H9 (cell line): Measurements from ENCODE around the gene TACC2. TPM values are rescaled to one million over a fixed set of nuclear protein-coding genes. Genes with fewer than 3 reads are reported as not detected.

Source experiments
- DNase-seq: peaks from one replicate; pipeline ENCODE4 v3.0.0-alpha.2; 2017
- H2AFZ ChIP-seq: one replicate; pipeline ENCODE4 v1.6.1; 2013; ENCODE audit warnings: mild to moderate bottlenecking, low read length, control low read depth, moderate library complexity
- H2AK5ac ChIP-seq: 2 replicates; pipeline ENCODE4 v1.6.1; 2013; ENCODE audit warnings: low read length, control low read depth, mixed read lengths; ENCODE audit not compliant: insufficient read length
- H2BK120ac ChIP-seq: one replicate; pipeline ENCODE4 v1.6.1; 2013; ENCODE audit warnings: low read depth, mild to moderate bottlenecking, low read length, control low read depth, inconsistent platforms; ENCODE audit not compliant: poor library complexity, severe bottlenecking
- H2BK12ac ChIP-seq: 2 replicates; pipeline ENCODE4 v1.6.1; 2013; ENCODE audit warnings: low read length, control low read depth, mixed read lengths, low read depth; ENCODE audit not compliant: insufficient read length
- H2BK15ac ChIP-seq: 2 replicates; pipeline ENCODE4 v1.6.1; 2013; ENCODE audit warnings: low read depth, low read length, control low read depth
- H2BK20ac ChIP-seq: one replicate; pipeline ENCODE4 v1.6.1; 2013; ENCODE audit warnings: low read depth, mild to moderate bottlenecking, low read length, control low read depth, inconsistent platforms; ENCODE audit not compliant: poor library complexity, severe bottlenecking
- H2BK5ac ChIP-seq: 2 replicates; pipeline ENCODE4 v1.6.1; 2013; ENCODE audit warnings: low read length, control low read depth, mixed read lengths; ENCODE audit not compliant: insufficient read length
- H3K14ac ChIP-seq: 2 replicates; pipeline ENCODE4 v1.6.1; 2013; ENCODE audit warnings: low read length, control low read depth; ENCODE audit not compliant: insufficient read depth
- H3K18ac ChIP-seq: 2 replicates; pipeline ENCODE4 v1.6.1; 2013; ENCODE audit warnings: low read depth, mild to moderate bottlenecking, mixed read lengths, low read length, control low read depth; ENCODE audit not compliant: insufficient read length
- H3K23ac ChIP-seq: 2 replicates; pipeline ENCODE4 v1.6.1; 2013; ENCODE audit warnings: low read length, control low read depth, mixed read lengths, low read depth; ENCODE audit not compliant: insufficient read length
- H3K23me2 ChIP-seq: 2 replicates; pipeline ENCODE4 v1.6.1; 2013; ENCODE audit warnings: low read depth, mild to moderate bottlenecking, mixed read lengths, low read length, control low read depth; ENCODE audit not compliant: insufficient read length, poor library complexity, severe bottlenecking
- H3K27ac ChIP-seq: 2 replicates; pipeline ENCODE4 v1.5.1; 2013; ENCODE audit warnings: low read length, control low read depth, mixed read lengths, low read depth; ENCODE audit not compliant: insufficient read length
- H3K27me3 ChIP-seq: 2 replicates; pipeline ENCODE4 v1.6.1; 2013; ENCODE audit warnings: low read length, control low read depth, inconsistent platforms; ENCODE audit not compliant: insufficient read depth
- H3K4ac ChIP-seq: 2 replicates; pipeline ENCODE4 v1.6.1; 2013; ENCODE audit warnings: low read depth, mild to moderate bottlenecking, control low read depth, inconsistent platforms, low read length, moderate library complexity
- H3K4me1 ChIP-seq: 2 replicates; pipeline ENCODE4 v1.6.1; 2013; ENCODE audit warnings: low read length, control low read depth, inconsistent platforms; ENCODE audit not compliant: insufficient read depth
- H3K4me2 ChIP-seq: 2 replicates; pipeline ENCODE4 v1.6.1; 2013; ENCODE audit warnings: low read length, control low read depth, mixed read lengths; ENCODE audit not compliant: insufficient read length, insufficient read depth
- H3K56ac ChIP-seq: 2 replicates; pipeline ENCODE4 v1.6.1; 2013; ENCODE audit warnings: low read depth, mild to moderate bottlenecking, mixed read lengths, low read length, control low read depth; ENCODE audit not compliant: insufficient read length
- H3K79me1 ChIP-seq: 2 replicates; pipeline ENCODE4 v1.6.1; 2013; ENCODE audit warnings: low read depth, mild to moderate bottlenecking, moderate library complexity, low read length, control low read depth, inconsistent platforms; ENCODE audit not compliant: insufficient read depth, poor library complexity, severe bottlenecking
- H3K79me2 ChIP-seq: 2 replicates; pipeline ENCODE4 v1.6.1; 2013; ENCODE audit warnings: low read length, control low read depth, inconsistent platforms; ENCODE audit not compliant: insufficient read depth
- H3K9ac ChIP-seq: 2 replicates; pipeline ENCODE4 v1.6.1; 2013; ENCODE audit warnings: low read length, control low read depth, mixed read lengths; ENCODE audit not compliant: insufficient read length; ENCODE audit errors: extremely low read depth
- H3K9me3 ChIP-seq: one replicate; pipeline ENCODE4 v1.6.1; 2013; ENCODE audit warnings: low read depth, low read length, inconsistent platforms; ENCODE audit not compliant: control insufficient read depth
- H3T11ph ChIP-seq: one replicate; pipeline ENCODE4 v1.6.1; 2013; ENCODE audit warnings: mild to moderate bottlenecking, low read length, control low read depth, inconsistent platforms
- H4K20me1 ChIP-seq: one replicate; pipeline ENCODE4 v1.6.1; 2013; ENCODE audit not compliant: control insufficient read depth, insufficient read length, insufficient read depth
- H4K5ac ChIP-seq: 2 replicates; pipeline ENCODE4 v1.6.1; 2013; ENCODE audit warnings: low read depth, mild to moderate bottlenecking, mixed read lengths, low read length, control low read depth; ENCODE audit not compliant: insufficient read length
- H4K8ac ChIP-seq: replicated peaks from 2 replicates; pipeline ENCODE4 v1.6.1; 2013; ENCODE audit warnings: low read length, control low read depth, mixed read lengths, low read depth; ENCODE audit not compliant: insufficient read length
- H4K91ac ChIP-seq: 2 replicates; pipeline ENCODE4 v1.6.1; 2013; ENCODE audit warnings: low read depth, mild to moderate bottlenecking, moderate library complexity, mixed read lengths, low read length, control low read depth; ENCODE audit not compliant: insufficient read length
- H3K27ac Mint-ChIP-seq, 3 experiments: 2 replicates in 2 of 3; 3 replicates in 1 of 3; pipeline ENCODE4 v1.8.0; 2020 to 2021; ENCODE audit warnings: mixed read lengths in 3 of 3, mild to moderate bottlenecking in 1 of 3, moderate library complexity in 1 of 3
- H3K27me3 Mint-ChIP-seq: 2 replicates; pipeline ENCODE4 v1.8.0; 2021; ENCODE audit warnings: low read depth, mild to moderate bottlenecking, moderate library complexity, mixed read lengths
- H3K36me3 Mint-ChIP-seq, 3 experiments: 2 replicates in 2 of 3; 3 replicates in 1 of 3; pipeline ENCODE4 v1.8.0; 2020 to 2021; ENCODE audit warnings: low read depth in 3 of 3, mixed read lengths in 3 of 3; ENCODE audit not compliant: insufficient read depth in 1 of 3
- H3K4me1 Mint-ChIP-seq, 2 experiments: 2 replicates each; pipeline ENCODE4 v1.8.0; 2020; ENCODE audit warnings: mixed read lengths in 2 of 2
- H3K4me3 Mint-ChIP-seq, 2 experiments: 2 replicates in 1 of 2; 3 replicates in 1 of 2; pipeline ENCODE4 v1.8.0; 2020 to 2021; ENCODE audit warnings: mild to moderate bottlenecking in 2 of 2, mixed read lengths in 2 of 2, moderate library complexity in 1 of 2
- H3K9me3 Mint-ChIP-seq, 2 experiments: 2 replicates in 1 of 2; 3 replicates in 1 of 2; pipeline ENCODE4 v1.8.0; 2020; ENCODE audit warnings: mild to moderate bottlenecking in 2 of 2, mixed read lengths in 2 of 2, moderate library complexity in 1 of 2
- WGBS: extraction: QIAGEN DNeasy Blood & Tissue Kit; methylation state at CpG from one replicate; pipeline ENCODE4 v1.1.7; 2013; ENCODE audit warnings: missing lambda C conversion rate, low lambda C conversion rate, mixed read lengths; ENCODE audit not compliant: insufficient read length; ENCODE audit errors: extremely low coverage; 5-methylcytosine and 5-hydroxymethylcytosine counted together
- total RNA-seq: library from RNA; stranded (reverse); gene quantifications from 2 replicates; pipeline ENCODE4 v1.2.1, GENCODE V29; 2021
- TF ChIP-seq, protein P1 (sequence below): fragments of 200-600 bp; sonication (generic); conservative IDR thresholded peaks from 3 replicates; pipeline ENCODE4 v1.8.0; 2021; ENCODE audit warnings: antibody characterized with exemption, mild to moderate bottlenecking

Gene TACC2
- total RNA-seq, 1 experiment from 2014 or later = 58.1 TPM

DNA sequence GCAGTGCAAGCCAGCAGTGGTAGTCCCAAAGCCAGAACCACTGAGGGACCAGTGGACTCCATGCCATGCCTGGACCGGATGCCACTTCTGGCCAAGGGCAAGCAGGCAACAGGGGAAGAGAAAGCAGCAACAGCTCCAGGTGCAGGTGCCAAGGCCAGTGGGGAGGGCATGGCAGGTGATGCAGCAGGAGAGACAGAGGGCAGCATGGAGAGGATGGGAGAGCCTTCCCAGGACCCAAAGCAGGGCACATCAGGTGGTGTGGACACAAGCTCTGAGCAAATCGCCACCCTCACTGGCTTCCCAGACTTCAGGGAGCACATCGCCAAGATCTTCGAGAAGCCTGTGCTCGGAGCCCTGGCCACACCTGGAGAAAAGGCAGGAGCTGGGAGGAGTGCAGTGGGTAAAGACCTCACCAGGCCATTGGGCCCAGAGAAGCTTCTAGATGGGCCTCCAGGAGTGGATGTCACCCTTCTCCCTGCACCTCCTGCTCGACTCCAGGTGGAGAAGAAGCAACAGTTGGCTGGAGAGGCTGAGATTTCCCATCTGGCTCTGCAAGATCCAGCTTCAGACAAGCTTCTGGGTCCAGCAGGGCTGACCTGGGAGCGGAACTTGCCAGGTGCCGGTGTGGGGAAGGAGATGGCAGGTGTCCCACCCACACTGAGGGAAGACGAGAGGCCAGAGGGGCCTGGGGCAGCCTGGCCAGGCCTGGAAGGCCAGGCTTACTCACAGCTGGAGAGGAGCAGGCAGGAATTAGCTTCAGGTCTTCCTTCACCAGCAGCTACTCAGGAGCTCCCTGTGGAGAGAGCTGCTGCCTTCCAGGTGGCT lies 97.7 kb downstream of the TACC2 start:
- H3K27me3 Mint-ChIP-seq = peaks cover 1% of the 10 kb centered on the region; the same call in 1 of the 2 replicates
- no peak overlapping the region for H3K4me2 ChIP-seq
- H3K27ac ChIP-seq = no peak overlapping the region
- H4K20me1 ChIP-seq = no peaks in the 10 kb centered on the region
- H3K56ac ChIP-seq = no peak overlapping the region
- H4K8ac ChIP-seq = no peak overlapping the region
- no peak overlapping the region for H2AFZ ChIP-seq
- H3K36me3 Mint-ChIP-seq = no peaks in the 10 kb centered on the region; a peak in 2 of 7 replicates
- H3K18ac ChIP-seq = no peak overlapping the region
- H3K14ac ChIP-seq = no peak overlapping the region; the same call in 1 of the 2 replicates
- H3K4me3 Mint-ChIP-seq = no peak overlapping the region
- H3K79me2 ChIP-seq = no peaks in the 10 kb centered on the region
- no peaks in the 10 kb centered on the region for H3K9me3 ChIP-seq
- H3K23ac ChIP-seq = no peak overlapping the region
- no peak for DNase-seq
- H4K5ac ChIP-seq = no peak overlapping the region
- H3K4me1 Mint-ChIP-seq = no peaks in the 10 kb centered on the region
- H3K9ac ChIP-seq = no peak overlapping the region
- H3K4ac ChIP-seq = no peak overlapping the region
- TF ChIP-seq, protein P1, sequence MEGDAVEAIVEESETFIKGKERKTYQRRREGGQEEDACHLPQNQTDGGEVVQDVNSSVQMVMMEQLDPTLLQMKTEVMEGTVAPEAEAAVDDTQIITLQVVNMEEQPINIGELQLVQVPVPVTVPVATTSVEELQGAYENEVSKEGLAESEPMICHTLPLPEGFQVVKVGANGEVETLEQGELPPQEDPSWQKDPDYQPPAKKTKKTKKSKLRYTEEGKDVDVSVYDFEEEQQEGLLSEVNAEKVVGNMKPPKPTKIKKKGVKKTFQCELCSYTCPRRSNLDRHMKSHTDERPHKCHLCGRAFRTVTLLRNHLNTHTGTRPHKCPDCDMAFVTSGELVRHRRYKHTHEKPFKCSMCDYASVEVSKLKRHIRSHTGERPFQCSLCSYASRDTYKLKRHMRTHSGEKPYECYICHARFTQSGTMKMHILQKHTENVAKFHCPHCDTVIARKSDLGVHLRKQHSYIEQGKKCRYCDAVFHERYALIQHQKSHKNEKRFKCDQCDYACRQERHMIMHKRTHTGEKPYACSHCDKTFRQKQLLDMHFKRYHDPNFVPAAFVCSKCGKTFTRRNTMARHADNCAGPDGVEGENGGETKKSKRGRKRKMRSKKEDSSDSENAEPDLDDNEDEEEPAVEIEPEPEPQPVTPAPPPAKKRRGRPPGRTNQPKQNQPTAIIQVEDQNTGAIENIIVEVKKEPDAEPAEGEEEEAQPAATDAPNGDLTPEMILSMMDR = no peak
- no peaks in the 10 kb centered on the region for H3K9me3 Mint-ChIP-seq
- H3K27ac Mint-ChIP-seq = peak overlapping the region in 1 of 3 experiments; percentile 77; a peak in 2 of 7 replicates
- no peak overlapping the region for H4K91ac ChIP-seq
- H3T11ph ChIP-seq = no peak overlapping the region
- H2BK12ac ChIP-seq = no peak overlapping the region
- H3K79me1 ChIP-seq = no peaks in the 10 kb centered on the region
- H3K27me3 ChIP-seq = no peaks in the 10 kb centered on the region
- no peak overlapping the region for H2BK120ac ChIP-seq
- no peak overlapping the region for H2BK20ac ChIP-seq
- no peaks in the 10 kb centered on the region for H3K4me1 ChIP-seq
- no peak overlapping the region for H2BK5ac ChIP-seq
- no peak overlapping the region for H2BK15ac ChIP-seq
- no peaks in the 10 kb centered on the region for H3K23me2 ChIP-seq
- no CpG with 5 or more reads among the region's 9 CpGs for WGBS
- no peak overlapping the region for H2AK5ac ChIP-seq
